ENCODE data around the gene PIWIL1. TPM values are rescaled to one million over a fixed set of nuclear protein-coding genes. Genes with fewer than 3 reads are reported as not detected.

Gene PIWIL1
- total and polyA plus RNA-seq, 5 donors from 2014 or later = not detected

DNA sequence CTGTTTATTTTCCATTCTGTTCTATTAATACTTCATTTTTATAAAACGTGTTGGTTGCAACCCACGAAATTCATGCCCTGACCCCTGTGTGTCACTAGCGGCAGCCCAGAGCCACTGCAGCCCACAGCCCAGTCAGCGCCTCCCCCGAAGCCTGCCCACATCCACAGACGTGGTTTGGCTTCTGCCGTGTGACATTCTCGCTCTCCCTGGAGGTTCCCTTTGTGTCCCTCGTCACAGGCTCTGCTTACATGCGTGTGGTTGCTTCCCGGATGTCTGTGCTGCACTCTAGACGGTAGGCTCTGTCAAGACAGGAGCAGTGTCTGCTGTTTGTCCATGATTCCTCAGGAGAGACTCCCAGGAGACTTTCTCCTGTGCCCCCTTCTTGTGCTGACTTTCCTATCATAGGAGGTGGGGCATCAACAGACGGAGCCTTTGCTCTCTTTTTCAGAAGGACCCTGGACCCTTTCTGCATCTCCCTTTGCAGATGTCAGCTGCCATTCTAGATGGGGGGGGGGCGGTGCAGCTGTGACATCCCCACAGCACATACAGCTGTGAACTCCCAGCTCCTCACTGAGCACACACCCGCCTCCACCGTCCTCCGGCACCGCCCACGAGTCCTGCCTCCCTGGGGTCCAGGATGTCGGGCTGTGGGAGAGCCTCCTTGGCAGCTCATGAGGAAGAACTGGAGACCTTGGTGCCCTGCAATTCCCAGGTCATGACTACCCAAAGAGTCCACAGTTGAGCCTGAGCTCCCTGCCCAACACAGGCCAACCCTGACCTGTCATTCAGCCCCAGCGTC lies 36.8 kb upstream of the PIWIL1 start:
- no peak overlapping the region for H3K4me3 ChIP-seq (ENCODE audit: low read depth, low read length)
- no peak overlapping the region for H3K4me3 Mint-ChIP-seq
- H3K27me3 Mint-ChIP-seq = no peaks in the 10 kb centered on the region
- no peaks in the 10 kb centered on the region for H3K36me3 ChIP-seq (ENCODE audit: control insufficient read depth, insufficient read depth, low read length)
- no peaks in the 10 kb centered on the region for H3K36me3 Mint-ChIP-seq
- H3K27me3 ChIP-seq (ENCODE audit: control insufficient read depth, insufficient read depth, low read length) = no peaks in the 10 kb centered on the region
- H3K4me1 Mint-ChIP-seq = no peaks in the 10 kb centered on the region
- DNase-seq (no peak), ATAC-seq (ENCODE audit: low read depth in 2 of 2) (no peak)
- peaks cover 0 to 20% (median 6%) of the 10 kb centered on the region in 7 donors for H3K9me3 Mint-ChIP-seq
- no peak overlapping the region for H3K27ac Mint-ChIP-seq
- H3K9me3 ChIP-seq (ENCODE audit: control insufficient read depth in 2 of 2, low read length in 2 of 2) = no peaks in the 10 kb centered on the region
- H3K27ac ChIP-seq (ENCODE audit: insufficient read depth, low read length, poor library complexity, severe bottlenecking) = no peak overlapping the region
- H3K4me1 ChIP-seq (ENCODE audit: control insufficient read depth, insufficient read depth, low read length, poor library complexity, severe bottlenecking) = no peaks in the 10 kb centered on the region

DNA sequence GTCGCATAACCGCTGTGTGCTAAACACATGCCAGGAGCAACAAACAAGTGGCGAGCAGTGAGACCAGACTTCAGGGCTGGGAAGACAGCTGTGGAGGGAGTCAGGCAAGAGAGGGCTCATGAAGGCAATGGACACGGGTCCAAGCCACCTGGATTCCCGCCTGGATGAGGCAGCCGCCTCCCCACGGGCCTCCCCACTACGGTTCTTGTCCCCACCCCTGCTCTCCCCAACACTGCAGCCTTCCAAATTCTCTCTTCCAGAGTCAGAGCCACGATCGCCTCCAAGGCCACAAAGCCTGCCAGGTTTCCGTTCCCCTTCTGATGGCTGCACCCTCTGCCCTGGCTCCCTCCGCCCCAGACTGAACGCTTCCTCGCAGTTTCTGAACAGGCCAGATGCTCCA lies 36.1 kb upstream of the PIWIL1 start:
- Mint-ChIP-seq H3K4me1 (no peaks in the 10 kb centered on the region), H3K36me3 (no peaks in the 10 kb centered on the region), H3K27me3 (no peaks in the 10 kb centered on the region), H3K9me3 (peaks cover 0 to 16% (median 6%) of the 10 kb centered on the region in 7 donors), H3K27ac (no peak overlapping the region), H3K4me3 (no peak overlapping the region)
- no peak overlapping the region for H3K27ac ChIP-seq (ENCODE audit: insufficient read depth, low read length, poor library complexity, severe bottlenecking)
- H3K4me3 ChIP-seq (ENCODE audit: low read depth, low read length) = no peak overlapping the region
- H3K4me1 ChIP-seq (ENCODE audit: control insufficient read depth, insufficient read depth, low read length, poor library complexity, severe bottlenecking) = no peaks in the 10 kb centered on the region
- ATAC-seq (ENCODE audit: low read depth in 2 of 2) = no peak
- no peaks in the 10 kb centered on the region for H3K27me3 ChIP-seq (ENCODE audit: control insufficient read depth, insufficient read depth, low read length)
- no peaks in the 10 kb centered on the region for H3K9me3 ChIP-seq (ENCODE audit: control insufficient read depth in 2 of 2, low read length in 2 of 2)
- H3K36me3 ChIP-seq (ENCODE audit: control insufficient read depth, insufficient read depth, low read length) = no peaks in the 10 kb centered on the region
- DNase-seq = no peak

GRCh38 chr12:130303781-130304180 lies 33.9 kb upstream of the PIWIL1 start:
- no peak overlapping the region for H3K27ac ChIP-seq (ENCODE audit: insufficient read depth, low read length, poor library complexity, severe bottlenecking)
- H3K36me3 ChIP-seq (ENCODE audit: control insufficient read depth, insufficient read depth, low read length) = no peaks in the 10 kb centered on the region
- H3K27me3 ChIP-seq (ENCODE audit: control insufficient read depth, insufficient read depth, low read length) = no peaks in the 10 kb centered on the region
- no peaks in the 10 kb centered on the region for H3K9me3 ChIP-seq (ENCODE audit: control insufficient read depth in 2 of 2, low read length in 2 of 2)
- Mint-ChIP-seq H3K27ac (no peak overlapping the region), H3K4me3 (no peak overlapping the region), H3K9me3 (peaks cover 0 to 11% (median 6%) of the 10 kb centered on the region in 7 donors), H3K36me3 (no peaks in the 10 kb centered on the region), H3K27me3 (no peaks in the 10 kb centered on the region), H3K4me1 (no peaks in the 10 kb centered on the region)
- no peaks in the 10 kb centered on the region for H3K4me1 ChIP-seq (ENCODE audit: control insufficient read depth, insufficient read depth, low read length, poor library complexity, severe bottlenecking)
- DNase-seq = no peak
- no peak for ATAC-seq (ENCODE audit: low read depth in 2 of 2)
- no peak overlapping the region for H3K4me3 ChIP-seq (ENCODE audit: low read depth, low read length)

- Mint-ChIP-seq H3K27me3 (no peaks in the 10 kb centered on the region), H3K36me3 (no peaks in the 10 kb centered on the region), H3K9me3 (peaks cover 0 to 9% (median 0%) of the 10 kb centered on the region in 7 donors), H3K27ac (no peak overlapping the region), H3K4me3 (no peak overlapping the region), H3K4me1 (no peaks in the 10 kb centered on the region)
- H3K27me3 ChIP-seq (ENCODE audit: control insufficient read depth, insufficient read depth, low read length) = no peaks in the 10 kb centered on the region
- no peaks in the 10 kb centered on the region for H3K4me1 ChIP-seq (ENCODE audit: control insufficient read depth, insufficient read depth, low read length, poor library complexity, severe bottlenecking)
- DNase-seq (no peak), ATAC-seq (ENCODE audit: low read depth in 2 of 2) (no peak)
- no peaks in the 10 kb centered on the region for H3K9me3 ChIP-seq (ENCODE audit: control insufficient read depth in 2 of 2, low read length in 2 of 2)
- no peaks in the 10 kb centered on the region for H3K36me3 ChIP-seq (ENCODE audit: control insufficient read depth, insufficient read depth, low read length)
- H3K27ac ChIP-seq (ENCODE audit: insufficient read depth, low read length, poor library complexity, severe bottlenecking) = no peak overlapping the region
- no peak overlapping the region for H3K4me3 ChIP-seq (ENCODE audit: low read depth, low read length)
Measured at GRCh38 chr12:130307859-130308258, 29.8 kb upstream of the PIWIL1 start.

DNA sequence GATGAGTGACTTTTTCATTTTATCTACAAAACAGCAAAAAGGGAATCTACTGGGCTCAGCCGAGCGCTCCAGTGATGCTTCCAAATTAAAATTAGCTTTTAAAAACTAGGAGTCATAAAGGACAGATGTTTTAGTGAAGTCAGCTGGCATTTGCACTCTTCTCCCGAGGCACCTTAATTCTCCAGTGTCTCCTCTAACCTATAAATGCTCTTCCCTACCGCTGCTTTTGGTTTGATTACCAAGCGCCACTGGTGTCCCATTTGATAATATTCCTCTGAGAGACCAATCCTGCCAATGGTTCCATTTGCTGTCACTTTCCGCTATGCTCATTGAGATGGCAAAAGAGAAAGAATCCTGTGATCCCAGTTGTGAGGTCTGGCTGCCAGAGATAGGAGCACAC lies 29.3 kb upstream of the PIWIL1 start:
- Mint-ChIP-seq H3K27ac (no peak overlapping the region), H3K27me3 (no peaks in the 10 kb centered on the region), H3K4me1 (no peaks in the 10 kb centered on the region)

GRCh38 chr12:130316251-130316650 lies 21.4 kb upstream of the PIWIL1 start:
- Histone ChIP-seq H3K4me3 (ENCODE audit: low read depth, low read length) (no peak overlapping the region), H3K4me1 (ENCODE audit: control insufficient read depth, insufficient read depth, low read length, poor library complexity, severe bottlenecking) (no peaks in the 10 kb centered on the region), H3K9me3 (ENCODE audit: control insufficient read depth in 2 of 2, low read length in 2 of 2) (no peaks in the 10 kb centered on the region), H3K27ac (ENCODE audit: insufficient read depth, low read length, poor library complexity, severe bottlenecking) (no peak overlapping the region), H3K27me3 (ENCODE audit: control insufficient read depth, insufficient read depth, low read length) (no peaks in the 10 kb centered on the region), H3K36me3 (ENCODE audit: control insufficient read depth, insufficient read depth, low read length) (no peaks in the 10 kb centered on the region)
- ATAC-seq (ENCODE audit: low read depth in 2 of 2) (no peak), DNase-seq (no peak)
- Mint-ChIP-seq H3K27me3 (no peaks in the 10 kb centered on the region), H3K4me1 (no peaks in the 10 kb centered on the region), H3K36me3 (no peaks in the 10 kb centered on the region), H3K9me3 (peaks cover 0 to 4% (median 0%) of the 10 kb centered on the region in 7 donors), H3K4me3 (no peak overlapping the region), H3K27ac (no peak overlapping the region)

More for the DNA sequence above, 29.3 kb upstream of the PIWIL1 start:
- Histone ChIP-seq H3K9me3 (ENCODE audit: control insufficient read depth in 2 of 2, low read length in 2 of 2) (no peaks in the 10 kb centered on the region), H3K27ac (ENCODE audit: insufficient read depth, low read length, poor library complexity, severe bottlenecking) (no peak overlapping the region), H3K4me3 (ENCODE audit: low read depth, low read length) (no peak overlapping the region), H3K36me3 (ENCODE audit: control insufficient read depth, insufficient read depth, low read length) (no peaks in the 10 kb centered on the region), H3K27me3 (ENCODE audit: control insufficient read depth, insufficient read depth, low read length) (no peaks in the 10 kb centered on the region), H3K4me1 (ENCODE audit: control insufficient read depth, insufficient read depth, low read length, poor library complexity, severe bottlenecking) (no peaks in the 10 kb centered on the region)
- ATAC-seq (ENCODE audit: low read depth in 2 of 2) (no peak), DNase-seq (no peak)
- Mint-ChIP-seq H3K9me3 (peaks cover 0 to 8% (median 0%) of the 10 kb centered on the region in 7 donors), H3K4me3 (no peak overlapping the region), H3K36me3 (no peaks in the 10 kb centered on the region)

- Mint-ChIP-seq H3K4me1 (no peaks in the 10 kb centered on the region), H3K27ac (no peak overlapping the region), H3K36me3 (no peaks in the 10 kb centered on the region), H3K27me3 (no peaks in the 10 kb centered on the region), H3K4me3 (no peak overlapping the region), H3K9me3 (peaks cover 0 to 4% (median 0%) of the 10 kb centered on the region in 7 donors)
- no peaks in the 10 kb centered on the region for H3K4me1 ChIP-seq (ENCODE audit: control insufficient read depth, insufficient read depth, low read length, poor library complexity, severe bottlenecking)
- DNase-seq = no peak
- no peak for ATAC-seq (ENCODE audit: low read depth in 2 of 2)
- no peaks in the 10 kb centered on the region for H3K36me3 ChIP-seq (ENCODE audit: control insufficient read depth, insufficient read depth, low read length)
- no peaks in the 10 kb centered on the region for H3K9me3 ChIP-seq (ENCODE audit: control insufficient read depth in 2 of 2, low read length in 2 of 2)
- no peak overlapping the region for H3K27ac ChIP-seq (ENCODE audit: insufficient read depth, low read length, poor library complexity, severe bottlenecking)
- no peaks in the 10 kb centered on the region for H3K27me3 ChIP-seq (ENCODE audit: control insufficient read depth, insufficient read depth, low read length)
- H3K4me3 ChIP-seq (ENCODE audit: low read depth, low read length) = no peak overlapping the region
Measured at GRCh38 chr12:130320536-130320935, 17.2 kb upstream of the PIWIL1 start.

DNA sequence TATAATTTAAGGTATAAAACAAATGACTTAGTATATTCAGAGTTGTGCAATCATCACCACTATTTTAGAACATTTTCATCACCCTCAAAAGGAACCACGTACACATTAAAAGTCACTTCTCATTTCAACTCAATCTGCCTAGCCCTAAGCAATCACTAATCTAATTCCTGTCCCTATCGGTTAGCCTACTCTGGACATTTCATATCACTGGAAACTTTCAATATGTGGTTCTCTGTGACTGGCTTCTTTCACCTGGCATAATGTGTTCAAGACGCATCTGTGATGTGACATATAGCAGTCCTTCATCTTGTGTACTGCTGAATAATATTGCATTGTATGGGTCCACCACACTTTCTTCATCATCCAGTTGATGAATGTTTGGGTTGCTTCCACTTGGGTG lies 15.4 kb upstream of the PIWIL1 start:
- peaks cover 0 to 4% (median 0%) of the 10 kb centered on the region in 7 donors for H3K9me3 Mint-ChIP-seq
- Histone ChIP-seq H3K27ac (ENCODE audit: insufficient read depth, low read length, poor library complexity, severe bottlenecking) (no peak overlapping the region), H3K4me1 (ENCODE audit: control insufficient read depth, insufficient read depth, low read length, poor library complexity, severe bottlenecking) (no peaks in the 10 kb centered on the region), H3K27me3 (ENCODE audit: control insufficient read depth, insufficient read depth, low read length) (no peaks in the 10 kb centered on the region), H3K36me3 (ENCODE audit: control insufficient read depth, insufficient read depth, low read length) (no peaks in the 10 kb centered on the region), H3K4me3 (ENCODE audit: low read depth, low read length) (no peak overlapping the region), H3K9me3 (ENCODE audit: control insufficient read depth in 2 of 2, low read length in 2 of 2) (no peaks in the 10 kb centered on the region)
- no peaks in the 10 kb centered on the region for H3K36me3 Mint-ChIP-seq
- no peaks in the 10 kb centered on the region for H3K4me1 Mint-ChIP-seq
- H3K27me3 Mint-ChIP-seq = no peaks in the 10 kb centered on the region
- ATAC-seq (ENCODE audit: low read depth in 2 of 2) (no peak), DNase-seq (no peak)
- no peak overlapping the region for H3K4me3 Mint-ChIP-seq
- no peak overlapping the region for H3K27ac Mint-ChIP-seq

Data from CD4-positive, CD25-positive, alpha-beta regulatory T cell (primary cell).